A549 (cell line): ENCODE data around the gene BUD31. TPM values are rescaled to one million over a fixed set of nuclear protein-coding genes. Genes with fewer than 3 reads are reported as not detected.
"Not testable (repeated sequence)": the region's sequence is repeated elsewhere in the genome, so short reads cannot be mapped to it uniquely, and the experiment has no call there.

Experiments used
- ATAC-seq, 2 experiments: fragments of 200-7000 bp in 1 of 2; fragments of >200 bp in 1 of 2; cut with Nextera tagmentation in 1 of 2; cut with Tn5 transposase in 1 of 2; 3 replicates each; pipeline versions ENCODE4 v1.8.0 to v1.9.1; 2018 to 2020; ENCODE audit warnings: mild to moderate bottlenecking in 1 of 2, moderate library complexity in 1 of 2
- CTCF ChIA-PET: fragments of 300-600 bp; sonication (Branson Sonifier 250); formaldehyde crosslinking; extraction: SDS; loops from one replicate; lab custom pipeline; 2021; ENCODE audit warnings: antibody characterized with exemption, inconsistent platforms; lab: Yijun Ruan, JAX
- POLR2A ChIA-PET: fragments of 350-600 bp; formaldehyde crosslinking; extraction: SDS; loops from one replicate; lab custom pipeline; 2021; ENCODE audit warnings: antibody characterized with exemption, inconsistent platforms; lab: Yijun Ruan, JAX
- DNase-seq, 2 experiments: peaks; one replicate each; pipeline versions ENCODE4 v3.0.0 to v3.0.0-alpha.2; 2011 to 2016; ENCODE audit warnings: low read depth in 1 of 2, low spot score in 1 of 2
- FAIRE-seq: peaks from 2 replicates; lab custom pipeline; 2011; peaks lifted over from hg19 to GRCh38; lab: Jason Lieb, UNC
- H3K27ac ChIP-seq, 2 experiments: fragments of >200 bp; sonication (Bioruptor Twin); formaldehyde crosslinking; 3 replicates each; pipeline ENCODE4 v1.5.1; 2016 to 2017
- H3K4me1 ChIP-seq: fragments of >200 bp; sonication (Bioruptor Twin); formaldehyde crosslinking; 3 replicates; pipeline ENCODE4 v1.6.1; 2016
- H3K4me2 ChIP-seq: fragments of >200 bp; sonication (Bioruptor Twin); formaldehyde crosslinking; 3 replicates; pipeline ENCODE4 v1.6.1; 2016
- H3K4me3 ChIP-seq: fragments of >200 bp; sonication (Bioruptor Twin); formaldehyde crosslinking; 3 replicates; pipeline ENCODE4 v1.5.1; 2016
- H3K9me3 ChIP-seq: fragments of >200 bp; sonication (Bioruptor Twin); formaldehyde crosslinking; 3 replicates; pipeline ENCODE4 v1.6.1; 2016
- ATOH8 ChIP-seq: fragments of 250-450 bp; sonication (Bioruptor Pico); IDR thresholded peaks from 2 replicates; pipeline ENCODE4 v1.5.0; 2020; ENCODE audit warnings: low read depth, mild to moderate bottlenecking, moderate library complexity
- BHLHE40 ChIP-seq: IDR thresholded peaks from 2 replicates; pipeline ENCODE4 v1.6.1; 2012; ENCODE audit warnings: low read depth, low read length, inconsistent platforms
- CHD2 ChIP-seq: fragments of 150-350 bp; IDR thresholded peaks from 2 replicates; pipeline ENCODE4 v1.6.1; 2014; ENCODE audit warnings: low read length; ENCODE audit not compliant: partially characterized antibody
- CHD4 ChIP-seq: fragments of 200-600 bp; sonication (generic); IDR thresholded peaks from 2 replicates; pipeline ENCODE4 v1.6.1; 2016; ENCODE audit warnings: antibody characterized with exemption, mild to moderate bottlenecking, borderline replicate concordance
- ELK1 ChIP-seq: fragments of 150-350 bp; IDR thresholded peaks from 2 replicates; pipeline ENCODE4 v1.6.1; 2014; ENCODE audit warnings: low read depth, mild to moderate bottlenecking, low read length
- FOXS1 ChIP-seq: fragments of 250-450 bp; sonication (Bioruptor Pico); IDR thresholded peaks from 2 replicates; pipeline ENCODE4 v1.5.0; 2020; ENCODE audit warnings: mild to moderate bottlenecking, moderate library complexity
- HDAC2 ChIP-seq: fragments of 200-600 bp; sonication (generic); IDR thresholded peaks from 2 replicates; pipeline ENCODE4 v1.6.1; 2016
- HOXA7 ChIP-seq: fragments of 250-450 bp; sonication (Bioruptor Pico); IDR thresholded peaks from 2 replicates; pipeline ENCODE4 v1.5.0; 2020; ENCODE audit warnings: mild to moderate bottlenecking, moderate library complexity
- HOXB5 ChIP-seq: fragments of 250-450 bp; sonication (Bioruptor Pico); IDR thresholded peaks from 2 replicates; pipeline ENCODE4 v1.5.0; 2020; ENCODE audit warnings: mild to moderate bottlenecking, moderate library complexity
- JUN ChIP-seq, 2 experiments: fragments of >200 bp; sonication (Bioruptor Twin); formaldehyde crosslinking; IDR thresholded peaks; 2 replicates in 1 of 2; 3 replicates in 1 of 2; pipeline ENCODE4 v1.6.1; 2016 to 2017
- KDM5A ChIP-seq: fragments of 200-600 bp; sonication (generic); IDR thresholded peaks from 2 replicates; pipeline ENCODE4 v1.6.1; 2016; ENCODE audit warnings: antibody characterized with exemption, mild to moderate bottlenecking
- NFE2L2 ChIP-seq: fragments of 150-350 bp; conservative IDR thresholded peaks from 2 replicates; pipeline ENCODE4 v1.6.1; 2014; ENCODE audit warnings: low read length
- NPAS2 ChIP-seq: fragments of 250-450 bp; sonication (Bioruptor Pico); IDR thresholded peaks from 2 replicates; pipeline ENCODE4 v1.8.0; 2022; ENCODE audit warnings: mild to moderate bottlenecking, moderate library complexity, borderline replicate concordance
- NR3C1 ChIP-seq: fragments of >200 bp; sonication (Bioruptor Twin); formaldehyde crosslinking; IDR thresholded peaks from 3 replicates; pipeline ENCODE4 v1.6.1; 2017
- PHF8 ChIP-seq: fragments of 200-600 bp; sonication (generic); IDR thresholded peaks from 2 replicates; pipeline ENCODE4 v1.6.1; 2016; ENCODE audit warnings: low read depth, mild to moderate bottlenecking, antibody characterized with exemption, moderate library complexity, borderline replicate concordance
- POLR2A ChIP-seq: IDR thresholded peaks from 2 replicates; pipeline ENCODE4 v1.6.1; 2012; ENCODE audit warnings: mild to moderate bottlenecking, low read length
- POLR2AphosphoS2 ChIP-seq: conservative IDR thresholded peaks from 2 replicates; pipeline ENCODE4 v1.6.1; 2012; ENCODE audit warnings: low read length, improper control_type of control experiment, inconsistent platforms
- RAD21 ChIP-seq, 2 experiments: fragments of >200 bp in 1 of 2; sonication (Bioruptor Twin) in 1 of 2; formaldehyde crosslinking in 1 of 2; IDR thresholded peaks in 1 of 2; conservative IDR thresholded peaks in 1 of 2; 2 replicates in 1 of 2; 3 replicates in 1 of 2; pipeline ENCODE4 v1.6.1; 2012 to 2018; ENCODE audit warnings: inconsistent platforms in 1 of 2
- RARB ChIP-seq: fragments of 250-450 bp; sonication (Bioruptor Pico); IDR thresholded peaks from 2 replicates; pipeline ENCODE4 v1.8.0; 2021; ENCODE audit warnings: mild to moderate bottlenecking, moderate library complexity
- RCOR1 ChIP-seq: fragments of 150-350 bp; IDR thresholded peaks from 2 replicates; pipeline ENCODE4 v1.6.1; 2014; ENCODE audit warnings: antibody characterized with exemption, low read length, low read depth
- RFX5 ChIP-seq: fragments of 450-650 bp; IDR thresholded peaks from 2 replicates; pipeline ENCODE4 v1.7.1; 2014; ENCODE audit warnings: antibody characterized with exemption, mild to moderate bottlenecking, moderate library complexity
- SMC3 ChIP-seq: fragments of >200 bp; sonication (Bioruptor Twin); formaldehyde crosslinking; IDR thresholded peaks from 3 replicates; pipeline ENCODE4 v1.6.1; 2018; ENCODE audit warnings: inconsistent platforms
- TFCP2L1 ChIP-seq: fragments of 250-450 bp; sonication (Bioruptor Pico); IDR thresholded peaks from 2 replicates; pipeline ENCODE4 v1.5.0; 2021; ENCODE audit warnings: mild to moderate bottlenecking
- TP53 ChIP-seq: fragments of 250-450 bp; sonication (Bioruptor Pico); IDR thresholded peaks from 2 replicates; pipeline ENCODE4 v1.5.0; 2021; ENCODE audit warnings: mild to moderate bottlenecking, moderate library complexity
- WGBS: methylation state at CpG from one replicate; pipeline ENCODE4 v1.1.6; 2017; ENCODE audit errors: missing lambda C conversion rate; 5-methylcytosine and 5-hydroxymethylcytosine counted together
- polyA plus RNA-seq, 4 experiments: library from polyadenylated mRNA; depleted of rRNA in 3 of 4; stranded (reverse); fragments of >200 nt; fragmentation: RNase III in 1 of 4; extraction: RNeasy Plus Mini Kit Qiagen cat#74134 plus additional on column Dnase treatment in 1 of 4; gene quantifications; 2 replicates in 3 of 4; 3 replicates in 1 of 4; pipeline ENCODE4 v1.2.3, GENCODE V29; 2011 to 2017
- TF ChIP-seq, protein P1 (sequence below): fragments of >200 bp; sonication (Bioruptor Twin); formaldehyde crosslinking; IDR thresholded peaks from 2 replicates; pipeline ENCODE4 v1.6.1; 2016
- TF ChIP-seq, protein P2 (sequence below): fragments of >200 bp; sonication (Bioruptor Twin); formaldehyde crosslinking; IDR thresholded peaks from 3 replicates; pipeline ENCODE4 v1.5.1; 2016

The BUD31 gene
- polyA plus RNA-seq, 2 of the 4 experiments (the other 2 are of a cell fraction) = 96.5 to 105 TPM

GRCh38 chr7:99428972-99429566 lies 20.3 kb downstream of the BUD31 start:
- FAIRE-seq = no peak

GRCh38 chr7:99429756-99430155 lies 21.0 kb downstream of the BUD31 start:
- ChIA-PET CTCF (interaction anchor here (1.1 to 1.5 kb wide), 4 partner anchors 14 to 20 kb away, joined by 3 to 6 read pairs (median 6); partner anchors contain the start of gene BUD31), POLR2A (interaction anchor here (1.2 kb wide), 1 partner anchor 9 kb away, joined by 3 read pairs; the partner anchor contains the start of genes CPSF4 and PTCD1)
- TF ChIP-seq HOXA7 (CRISPR knock-in tag) (no peak), HOXB5 (no peak), CHD2 (no peak)
- 78% methylated on average over 5 of the region's 8 CpGs for WGBS
- no peaks in the 10 kb centered on the region for H3K4me1 ChIP-seq
- no peak for FAIRE-seq
- ATAC-seq = peak in 1 of 2 experiments; percentile 30; a peak in 1 of 6 replicates
- H3K4me2 ChIP-seq = no peak overlapping the region
- DNase-seq = no peak
- no peak overlapping the region for H3K4me3 ChIP-seq
- H3K9me3 ChIP-seq = no peaks in the 10 kb centered on the region
- no peak overlapping the region for H3K27ac ChIP-seq

More at GRCh38 chr7:99428972-99429566, 20.3 kb downstream of the BUD31 start:
- WGBS = 94% methylated on average over 10 of the region's 10 CpGs
- no peak for DNase-seq
- POLR2A ChIA-PET = no interaction called here
- Histone ChIP-seq H3K9me3 (no peaks in the 10 kb centered on the region), H3K27ac (no peak overlapping the region), H3K4me3 (no peak overlapping the region), H3K4me1 (no peaks in the 10 kb centered on the region), H3K4me2 (no peak overlapping the region)
- TF ChIP-seq, protein P1, sequence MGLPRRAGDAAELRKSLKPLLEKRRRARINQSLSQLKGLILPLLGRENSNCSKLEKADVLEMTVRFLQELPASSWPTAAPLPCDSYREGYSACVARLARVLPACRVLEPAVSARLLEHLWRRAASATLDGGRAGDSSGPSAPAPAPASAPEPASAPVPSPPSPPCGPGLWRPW = no peak
- TF ChIP-seq PHF8 = no peak
- TF ChIP-seq HDAC2 = no peak
- no peak for TF ChIP-seq POLR2A
- TF ChIP-seq ELK1 = no peak
- no peak for TF ChIP-seq NPAS2
- TF ChIP-seq JUN (IDR thresholded peaks at IDR 0.05) = no peak
- no peak for TF ChIP-seq RAD21 (conservative IDR thresholded peaks at IDR 0.05 in 1 of 2, IDR thresholded peaks at IDR 0.05 in 1 of 2)
- TF ChIP-seq NR3C1 = no peak
- TF ChIP-seq NFE2L2 = no peak
- no peak for TF ChIP-seq RFX5
- ATAC-seq = peak; percentile 14 to 31; a peak in 2 of 6 replicates
- CTCF ChIA-PET = interaction anchor here (1.4 kb wide), 1 partner anchor 14 kb away, joined by 6 read pairs; no protein-coding TSS in a partner anchor

DNA sequence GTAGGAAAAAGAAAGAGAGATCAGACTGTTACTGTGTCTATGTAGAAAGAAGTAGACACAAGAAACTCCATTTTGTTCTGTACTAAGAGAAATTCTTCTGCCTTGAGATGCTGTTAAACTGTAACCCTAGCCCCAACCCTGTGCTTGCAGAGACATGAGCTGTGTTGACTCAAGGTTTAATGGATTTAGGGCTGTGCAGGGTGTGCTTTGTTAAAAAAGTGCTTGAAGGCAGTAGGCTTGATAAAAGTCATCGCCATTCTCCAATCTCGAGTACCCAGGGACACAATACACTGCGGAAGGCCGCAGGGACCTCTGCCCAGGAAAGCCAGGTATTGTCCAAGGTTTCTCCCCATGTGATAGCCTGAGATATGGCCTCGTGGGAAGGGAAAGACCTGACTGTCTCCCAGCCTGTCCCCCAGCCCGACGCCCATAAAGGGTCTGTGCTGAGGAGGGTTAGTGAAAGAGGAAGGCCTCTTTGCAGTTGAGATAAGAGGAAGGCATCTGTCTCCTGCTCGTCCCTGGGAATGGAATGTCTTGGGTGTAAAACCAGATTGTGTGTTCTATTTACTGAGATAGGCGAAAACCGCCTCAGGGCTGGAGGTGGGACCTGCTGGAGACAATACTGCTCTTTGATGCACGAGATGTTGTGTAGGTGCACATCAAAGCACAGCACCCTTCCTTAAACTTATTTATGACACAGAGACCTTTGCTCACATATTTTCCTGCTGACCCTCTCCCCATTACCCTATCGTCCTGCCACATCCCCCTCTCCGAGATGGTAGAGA lies 23.2 kb downstream of the BUD31 start:
- H3K27ac ChIP-seq, ATAC-seq, H3K4me1 ChIP-seq, FAIRE-seq, H3K9me3 ChIP-seq, H3K4me2 ChIP-seq, POLR2A ChIA-PET, DNase-seq, H3K4me3 ChIP-seq: not testable (repeated sequence)
- 78% methylated on average over 13 of the region's 13 CpGs for WGBS
- CTCF ChIA-PET = interaction anchor here (0.5 to 1.5 kb wide), 2 partner anchors 16 to 72 kb away, joined by 3 to 4 read pairs; no protein-coding TSS in a partner anchor

DNA sequence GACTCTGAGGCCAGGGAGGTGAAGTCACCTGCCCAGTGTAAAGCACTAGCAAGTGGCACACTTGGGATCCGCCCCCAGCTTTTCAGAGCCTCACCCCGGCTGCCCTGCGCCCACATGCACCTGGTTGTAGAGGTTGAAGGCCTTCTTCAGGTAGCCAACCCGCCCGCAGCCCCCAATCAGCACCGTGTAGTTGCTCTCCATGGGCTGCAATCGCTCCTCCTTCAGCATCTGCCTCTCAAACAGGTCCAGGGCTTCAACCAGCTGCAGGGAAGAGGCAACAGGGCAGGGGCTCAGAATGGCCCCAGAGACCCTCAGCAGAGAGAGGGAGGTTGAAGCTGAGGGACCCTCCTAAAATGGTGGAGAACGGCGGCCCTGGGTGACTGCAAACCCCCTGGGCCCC lies 24.4 kb downstream of the BUD31 start:
- no peak for FAIRE-seq
- Histone ChIP-seq H3K9me3 (no peaks in the 10 kb centered on the region), H3K4me1 (peaks cover 9% of the 10 kb centered on the region; the same call in 2 of the 3 replicates), H3K4me3 (no peak overlapping the region), H3K27ac (no peak overlapping the region), H3K4me2 (no peak overlapping the region)
- ChIA-PET CTCF (interaction anchor here (0.5 to 1.5 kb wide), 3 partner anchors 10 to 55 kb away, joined by 3 to 9 read pairs (median 4); no protein-coding TSS in a partner anchor), POLR2A (no interaction called here)
- DNase-seq = no peak
- ATAC-seq = no peak
- 96% methylated on average over 9 of the region's 9 CpGs for WGBS
- no peak for TF ChIP-seq SMC3
- TF ChIP-seq RARB (CRISPR knock-in tag) = no peak
- TF ChIP-seq TP53 (CRISPR knock-in tag) = no peak
- TF ChIP-seq POLR2AphosphoS2 = no peak
- TF ChIP-seq KDM5A = no peak
- TF ChIP-seq TFCP2L1 (CRISPR knock-in tag) = no peak
- no peak for TF ChIP-seq BHLHE40
- TF ChIP-seq, protein P2, sequence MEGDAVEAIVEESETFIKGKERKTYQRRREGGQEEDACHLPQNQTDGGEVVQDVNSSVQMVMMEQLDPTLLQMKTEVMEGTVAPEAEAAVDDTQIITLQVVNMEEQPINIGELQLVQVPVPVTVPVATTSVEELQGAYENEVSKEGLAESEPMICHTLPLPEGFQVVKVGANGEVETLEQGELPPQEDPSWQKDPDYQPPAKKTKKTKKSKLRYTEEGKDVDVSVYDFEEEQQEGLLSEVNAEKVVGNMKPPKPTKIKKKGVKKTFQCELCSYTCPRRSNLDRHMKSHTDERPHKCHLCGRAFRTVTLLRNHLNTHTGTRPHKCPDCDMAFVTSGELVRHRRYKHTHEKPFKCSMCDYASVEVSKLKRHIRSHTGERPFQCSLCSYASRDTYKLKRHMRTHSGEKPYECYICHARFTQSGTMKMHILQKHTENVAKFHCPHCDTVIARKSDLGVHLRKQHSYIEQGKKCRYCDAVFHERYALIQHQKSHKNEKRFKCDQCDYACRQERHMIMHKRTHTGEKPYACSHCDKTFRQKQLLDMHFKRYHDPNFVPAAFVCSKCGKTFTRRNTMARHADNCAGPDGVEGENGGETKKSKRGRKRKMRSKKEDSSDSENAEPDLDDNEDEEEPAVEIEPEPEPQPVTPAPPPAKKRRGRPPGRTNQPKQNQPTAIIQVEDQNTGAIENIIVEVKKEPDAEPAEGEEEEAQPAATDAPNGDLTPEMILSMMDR = no peak
- no peak for TF ChIP-seq CHD4
- no peak for TF ChIP-seq ATOH8
- no peak for TF ChIP-seq FOXS1 (CRISPR knock-in tag)
- TF ChIP-seq RCOR1 = no peak
- no peak for TF ChIP-seq NPAS2
